ENCODE data around the gene CLIP2.
"Not testable (repeated sequence)": the region's sequence is repeated elsewhere in the genome, so short reads cannot be mapped to it uniquely, and the experiment has no call there.

Gene CLIP2

GRCh38 chr7:74329225-74329624 lies 40.0 kb downstream of the CLIP2 start:
- Histone ChIP-seq H3K27me3 (replicated peaks; ENCODE audit: control insufficient read depth, insufficient read depth, low read length, poor library complexity, severe bottlenecking) (no peaks in the 10 kb centered on the region), H3K9me3 (ENCODE audit: control insufficient read depth, low read length) (no peaks in the 10 kb centered on the region), H3K36me3 (ENCODE audit: control insufficient read depth, insufficient read depth, low read length) (no peaks in the 10 kb centered on the region), H3K27ac (ENCODE audit: insufficient read depth, low read length, poor library complexity, severe bottlenecking) (no peak overlapping the region), H3K4me1 (ENCODE audit: control insufficient read depth, insufficient read depth, low read length, poor library complexity, severe bottlenecking) (no peaks in the 10 kb centered on the region), H3K4me3 (ENCODE audit: insufficient read depth, low read depth, low read length, poor library complexity, severe bottlenecking) (no peak overlapping the region)
- DNase-seq: no peak

- Histone ChIP-seq H3K27me3 (replicated peaks; ENCODE audit: control insufficient read depth, insufficient read depth, low read length, poor library complexity, severe bottlenecking) (no peaks in the 10 kb centered on the region), H3K36me3 (ENCODE audit: control insufficient read depth, insufficient read depth, low read length) (no peaks in the 10 kb centered on the region), H3K9me3 (ENCODE audit: control insufficient read depth, low read length) (no peaks in the 10 kb centered on the region), H3K27ac (ENCODE audit: insufficient read depth, low read length, poor library complexity, severe bottlenecking) (no peak overlapping the region), H3K4me1 (ENCODE audit: control insufficient read depth, insufficient read depth, low read length, poor library complexity, severe bottlenecking) (no peaks in the 10 kb centered on the region), H3K4me3 (ENCODE audit: insufficient read depth, low read depth, low read length, poor library complexity, severe bottlenecking) (no peak overlapping the region)
- DNase-seq: no peak
Measured at GRCh38 chr7:74332373-74333176, 43.4 kb downstream of the CLIP2 start.

- no peaks in the 10 kb centered on the region for H3K4me1 ChIP-seq (ENCODE audit: control insufficient read depth, insufficient read depth, low read length, poor library complexity, severe bottlenecking)
- no peaks in the 10 kb centered on the region for H3K27me3 ChIP-seq (replicated peaks; ENCODE audit: control insufficient read depth, insufficient read depth, low read length, poor library complexity, severe bottlenecking)
- H3K36me3 ChIP-seq (ENCODE audit: control insufficient read depth, insufficient read depth, low read length): no peaks in the 10 kb centered on the region
- H3K9me3 ChIP-seq (ENCODE audit: control insufficient read depth, low read length): no peaks in the 10 kb centered on the region
- H3K27ac ChIP-seq (ENCODE audit: insufficient read depth, low read length, poor library complexity, severe bottlenecking): no peak overlapping the region
- H3K4me3 ChIP-seq (ENCODE audit: insufficient read depth, low read depth, low read length, poor library complexity, severe bottlenecking): no peak overlapping the region
- no peak for DNase-seq
Measured at GRCh38 chr7:74334030-74334429, 44.8 kb downstream of the CLIP2 start.

DNA sequence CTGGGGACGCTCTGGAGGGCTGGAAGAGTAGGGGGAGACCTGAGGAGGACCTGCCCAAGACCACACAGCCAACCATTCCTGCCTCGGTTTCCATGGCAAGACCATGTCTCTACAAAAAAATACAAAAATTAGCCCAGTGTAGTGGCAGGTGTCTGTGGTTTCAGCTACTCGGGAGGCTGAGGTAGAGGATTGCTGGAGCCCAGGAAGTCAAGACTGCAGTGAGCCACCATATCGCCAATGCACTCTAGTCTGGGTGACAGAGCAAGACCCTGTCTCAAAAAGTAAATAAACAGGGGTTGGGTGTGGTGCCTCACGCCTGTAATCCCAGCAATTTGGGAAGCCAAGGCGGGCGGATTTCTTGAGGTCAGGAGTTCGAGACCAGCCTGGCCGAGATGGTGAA lies 48.7 kb downstream of the CLIP2 start:
- no peak overlapping the region for H3K4me3 ChIP-seq (ENCODE audit: insufficient read depth, low read depth, low read length, poor library complexity, severe bottlenecking)
- no peaks in the 10 kb centered on the region for H3K27me3 ChIP-seq (replicated peaks; ENCODE audit: control insufficient read depth, insufficient read depth, low read length, poor library complexity, severe bottlenecking)
- H3K9me3 ChIP-seq (ENCODE audit: control insufficient read depth, low read length): no peaks in the 10 kb centered on the region
- no peak overlapping the region for H3K27ac ChIP-seq (ENCODE audit: insufficient read depth, low read length, poor library complexity, severe bottlenecking)
- no peaks in the 10 kb centered on the region for H3K4me1 ChIP-seq (ENCODE audit: control insufficient read depth, insufficient read depth, low read length, poor library complexity, severe bottlenecking)
- H3K36me3 ChIP-seq (ENCODE audit: control insufficient read depth, insufficient read depth, low read length): no peaks in the 10 kb centered on the region
- no peak for DNase-seq

GRCh38 chr7:74338366-74339108 lies 49.3 kb downstream of the CLIP2 start:
- Histone ChIP-seq H3K36me3 (ENCODE audit: control insufficient read depth, insufficient read depth, low read length) (no peaks in the 10 kb centered on the region), H3K9me3 (ENCODE audit: control insufficient read depth, low read length) (no peaks in the 10 kb centered on the region)

GRCh38 chr7:74339648-74340047 lies 50.4 kb downstream of the CLIP2 start:
- not testable (repeated sequence) for H3K4me3 ChIP-seq (ENCODE audit: insufficient read depth, low read depth, low read length, poor library complexity, severe bottlenecking); H3K27me3 ChIP-seq (replicated peaks; ENCODE audit: control insufficient read depth, insufficient read depth, low read length, poor library complexity, severe bottlenecking); H3K9me3 ChIP-seq (ENCODE audit: control insufficient read depth, low read length); H3K4me1 ChIP-seq (ENCODE audit: control insufficient read depth, insufficient read depth, low read length, poor library complexity, severe bottlenecking); DNase-seq; H3K27ac ChIP-seq (ENCODE audit: insufficient read depth, low read length, poor library complexity, severe bottlenecking); H3K36me3 ChIP-seq (ENCODE audit: control insufficient read depth, insufficient read depth, low read length)

More at GRCh38 chr7:74338366-74339108, 49.3 kb downstream of the CLIP2 start:
- H3K4me1 ChIP-seq (ENCODE audit: control insufficient read depth, insufficient read depth, low read length, poor library complexity, severe bottlenecking): no peaks in the 10 kb centered on the region
- no peak overlapping the region for H3K27ac ChIP-seq (ENCODE audit: insufficient read depth, low read length, poor library complexity, severe bottlenecking)
- no peaks in the 10 kb centered on the region for H3K27me3 ChIP-seq (replicated peaks; ENCODE audit: control insufficient read depth, insufficient read depth, low read length, poor library complexity, severe bottlenecking)
- DNase-seq: no peak
- no peak overlapping the region for H3K4me3 ChIP-seq (ENCODE audit: insufficient read depth, low read depth, low read length, poor library complexity, severe bottlenecking)

GRCh38 chr7:74343281-74344131 lies 54.3 kb downstream of the CLIP2 start:
- Histone ChIP-seq H3K4me3 (ENCODE audit: insufficient read depth, low read depth, low read length, poor library complexity, severe bottlenecking) (no peak overlapping the region), H3K9me3 (ENCODE audit: control insufficient read depth, low read length) (no peaks in the 10 kb centered on the region), H3K27me3 (replicated peaks; ENCODE audit: control insufficient read depth, insufficient read depth, low read length, poor library complexity, severe bottlenecking) (no peaks in the 10 kb centered on the region), H3K4me1 (ENCODE audit: control insufficient read depth, insufficient read depth, low read length, poor library complexity, severe bottlenecking) (no peaks in the 10 kb centered on the region), H3K27ac (ENCODE audit: insufficient read depth, low read length, poor library complexity, severe bottlenecking) (no peak overlapping the region), H3K36me3 (ENCODE audit: control insufficient read depth, insufficient read depth, low read length) (no peaks in the 10 kb centered on the region)
- no peak for DNase-seq

- Histone ChIP-seq H3K27ac (ENCODE audit: insufficient read depth, low read length, poor library complexity, severe bottlenecking) (no peak overlapping the region), H3K27me3 (replicated peaks; ENCODE audit: control insufficient read depth, insufficient read depth, low read length, poor library complexity, severe bottlenecking) (no peaks in the 10 kb centered on the region), H3K9me3 (ENCODE audit: control insufficient read depth, low read length) (no peaks in the 10 kb centered on the region), H3K4me1 (ENCODE audit: control insufficient read depth, insufficient read depth, low read length, poor library complexity, severe bottlenecking) (no peaks in the 10 kb centered on the region), H3K4me3 (ENCODE audit: insufficient read depth, low read depth, low read length, poor library complexity, severe bottlenecking) (no peak overlapping the region), H3K36me3 (ENCODE audit: control insufficient read depth, insufficient read depth, low read length) (no peaks in the 10 kb centered on the region)
- DNase-seq: no peak
Measured at GRCh38 chr7:74344132-74344496, 54.9 kb downstream of the CLIP2 start.

DNA sequence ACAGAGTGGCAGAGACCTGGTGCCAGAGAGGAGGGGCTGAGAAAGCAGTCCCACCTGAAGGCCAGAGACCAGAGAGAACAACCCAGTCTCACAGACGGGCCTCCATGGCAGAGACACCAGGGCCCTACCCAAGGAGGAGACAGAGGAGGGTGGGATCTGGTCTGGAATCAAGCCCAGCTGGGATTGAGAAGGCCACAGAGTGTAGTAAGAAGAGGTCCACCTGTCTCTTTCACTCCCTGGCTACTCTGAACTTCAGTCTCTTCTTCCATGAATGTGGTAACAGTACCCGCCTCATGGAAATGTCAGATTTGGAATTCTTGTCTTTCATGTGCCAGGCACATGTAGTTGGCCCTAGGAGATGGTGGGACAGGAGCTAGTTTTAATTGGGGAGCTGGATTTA lies 55.6 kb downstream of the CLIP2 start:
- no peak overlapping the region for H3K4me3 ChIP-seq (ENCODE audit: insufficient read depth, low read depth, low read length, poor library complexity, severe bottlenecking)
- no peak for DNase-seq

More for the DNA sequence above, 55.6 kb downstream of the CLIP2 start:
- Histone ChIP-seq H3K9me3 (ENCODE audit: control insufficient read depth, low read length) (no peaks in the 10 kb centered on the region), H3K36me3 (ENCODE audit: control insufficient read depth, insufficient read depth, low read length) (no peaks in the 10 kb centered on the region), H3K27me3 (replicated peaks; ENCODE audit: control insufficient read depth, insufficient read depth, low read length, poor library complexity, severe bottlenecking) (no peaks in the 10 kb centered on the region), H3K27ac (ENCODE audit: insufficient read depth, low read length, poor library complexity, severe bottlenecking) (no peak overlapping the region), H3K4me1 (ENCODE audit: control insufficient read depth, insufficient read depth, low read length, poor library complexity, severe bottlenecking) (no peaks in the 10 kb centered on the region)

Data from effector memory CD4-positive, alpha-beta T cell (primary cell).